Spleen (tissue), 7 donors: ENCODE measurements around the gene TMCC1.

Experiments used
- CTCF ChIP-seq, 11 experiments: fragments of 200-600 bp in 7 of 11; fragments of 450-650 bp in 4 of 11; sonication (generic) in 4 of 11; IDR thresholded peaks in 8 of 11; conservative IDR thresholded peaks in 3 of 11; 1 replicate in 7 of 11; 2 replicates in 4 of 11; pipeline versions ENCODE4 v1.4.0 to v1.8.0; 2016 to 2021; ENCODE audit warnings: antibody characterized with exemption in 11 of 11, inconsistent platforms in 4 of 11, mild to moderate bottlenecking in 1 of 11
- POLR2A ChIP-seq, 3 donors: fragments of 450-650 bp; IDR thresholded peaks; one replicate each; pipeline ENCODE4 v1.5.1; 2017; ENCODE audit warnings: antibody characterized with exemption in 3 of 3, mild to moderate bottlenecking in 1 of 3
- POLR2AphosphoS5 ChIP-seq, 3 donors: sonication (generic); formaldehyde crosslinking; IDR thresholded peaks; one replicate each; pipeline ENCODE4 v1.5.1; 2017; ENCODE audit warnings: antibody characterized with exemption in 3 of 3
- donor health status: DM: no; HTN: no; CAD: no; lungs with moderate emphysema.
- donor health status: DM: no; HTN: no; CAD: no.
- donor health status: DM: no; HTN: no; CAD: no.

- no peak for TF ChIP-seq POLR2A (IDR thresholded peaks at IDR 0.05)
- no peak for TF ChIP-seq POLR2AphosphoS5 (IDR thresholded peaks at IDR 0.05)
- TF ChIP-seq CTCF (IDR thresholded peaks at IDR 0.05 in 8 of 11, conservative IDR thresholded peaks at IDR 0.05 in 3 of 11), result no peak
These were observed 129.4 kb downstream of the TMCC1 start for GRCh38 chr3:129764090-129764489.
